Cortex of kidney (tissue), 1 donor: ENCODE results near the gene WBP1L.

Experiments used
- DNase-seq: peaks from one replicate; lab custom pipeline; 2025; lab: John Stamatoyannopoulos, UW

The WBP1L gene

GRCh38 chr10:102780527-102780808 is 36.7 kb downstream of the WBP1L start:
- no peak for DNase-seq

DNA sequence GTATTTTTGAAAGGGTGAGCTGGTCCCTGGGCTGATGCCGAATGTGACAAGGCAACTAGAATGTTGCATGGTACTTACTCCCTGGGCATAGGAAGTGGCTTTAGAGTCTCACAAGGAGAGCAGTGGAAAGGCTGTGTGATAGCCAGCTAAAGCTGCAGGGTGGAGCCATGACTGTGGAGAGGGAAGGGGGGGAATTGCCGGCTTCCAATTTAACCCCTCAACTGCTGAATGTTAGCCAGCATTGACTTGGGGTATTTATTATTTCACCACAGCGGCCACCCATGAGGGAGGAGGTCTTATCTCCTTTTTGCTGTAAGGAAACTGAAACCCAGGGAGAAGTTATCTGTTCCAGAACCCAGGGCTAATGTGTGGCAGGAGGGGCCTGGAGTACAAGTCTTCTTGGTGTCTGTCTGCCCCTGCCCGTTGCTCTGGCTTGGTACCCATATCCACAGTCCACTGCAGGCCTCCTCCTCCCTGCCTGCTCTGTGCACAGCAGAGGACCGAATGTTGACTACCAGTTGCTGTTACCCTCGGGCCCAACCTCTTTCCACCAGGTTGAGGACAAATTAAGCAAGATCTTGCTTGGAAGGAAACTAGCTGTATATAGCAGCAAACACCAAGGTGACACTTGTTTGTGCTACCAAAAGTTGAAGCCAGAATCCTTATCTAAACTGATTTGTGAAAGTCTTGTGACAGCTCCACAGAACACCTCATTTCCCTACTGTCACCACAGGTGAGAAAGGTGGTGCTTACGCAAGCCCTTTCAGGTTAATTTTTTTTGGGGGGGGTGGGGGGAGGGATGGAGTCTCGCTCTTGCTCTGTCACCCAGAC is 37.6 kb downstream of the WBP1L start:
- no peak for DNase-seq

- no peak for DNase-seq
Observed at GRCh38 chr10:102781921-102782557, 38.3 kb downstream of the WBP1L start.

DNA sequence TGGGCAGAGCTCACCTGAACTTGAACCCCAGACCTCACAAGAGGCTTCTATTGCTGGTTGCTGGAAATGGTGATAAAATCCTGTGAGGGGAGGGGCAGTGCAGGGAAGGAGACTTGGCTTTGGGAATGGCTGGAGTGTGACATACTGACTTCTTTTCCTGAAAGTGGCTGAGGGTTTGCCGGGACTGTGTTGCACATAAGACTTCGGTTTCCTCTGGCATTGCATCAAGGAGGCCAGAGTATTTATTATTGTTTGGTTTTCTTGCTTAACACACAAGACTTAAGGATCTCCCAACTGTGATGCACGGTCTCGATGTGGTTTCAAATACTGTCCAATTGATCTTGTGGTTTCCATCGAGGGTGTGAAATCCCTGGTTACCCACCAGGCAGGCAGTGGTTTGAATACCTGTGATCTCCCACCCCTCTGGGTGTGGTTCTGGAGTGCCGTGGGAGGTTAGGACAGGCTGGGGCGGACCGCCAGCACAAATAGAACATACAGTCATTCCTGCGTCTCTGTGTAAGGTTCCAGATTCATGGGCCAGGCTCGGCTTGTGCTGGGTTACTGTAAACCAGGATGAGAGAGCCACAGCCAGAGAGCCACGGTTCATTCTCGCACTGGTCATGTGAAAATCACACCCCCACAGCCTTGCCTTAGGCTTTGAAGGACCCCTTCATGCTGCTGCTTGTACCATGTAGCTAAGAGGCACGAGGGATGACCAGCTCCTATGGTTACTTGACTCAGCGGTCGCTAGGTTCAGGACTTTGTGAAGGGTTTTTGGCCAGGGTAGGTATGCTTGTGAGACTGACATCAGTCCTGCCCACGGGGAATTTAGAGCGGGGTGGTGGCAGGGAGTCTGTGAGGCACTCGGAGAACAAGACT is 39.2 kb downstream of the WBP1L start:
- no peak for DNase-seq

- DNase-seq, result no peak
Observed at GRCh38 chr10:102783568-102783967, 39.8 kb downstream of the WBP1L start.

DNA sequence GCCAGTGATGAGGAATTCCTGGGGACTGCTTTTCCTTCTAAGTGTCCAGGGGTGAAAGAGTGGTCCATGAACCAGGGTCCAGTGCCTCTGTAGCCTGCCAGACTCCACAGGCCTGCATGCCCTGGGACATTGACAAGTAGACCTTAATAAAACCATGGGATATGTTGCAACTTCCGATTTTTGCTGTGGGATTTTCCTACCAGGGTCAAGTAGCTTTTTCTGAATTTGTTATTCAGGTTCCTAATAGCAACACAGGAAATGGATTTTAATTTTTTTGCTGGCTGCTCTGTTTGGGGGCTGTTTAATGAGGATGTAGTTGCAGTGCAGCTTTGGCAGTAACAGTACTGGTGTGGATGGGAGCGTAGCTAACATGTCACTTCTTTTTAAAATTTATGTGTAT is 42.1 kb downstream of the WBP1L start:
- DNase-seq, result no peak

DNA sequence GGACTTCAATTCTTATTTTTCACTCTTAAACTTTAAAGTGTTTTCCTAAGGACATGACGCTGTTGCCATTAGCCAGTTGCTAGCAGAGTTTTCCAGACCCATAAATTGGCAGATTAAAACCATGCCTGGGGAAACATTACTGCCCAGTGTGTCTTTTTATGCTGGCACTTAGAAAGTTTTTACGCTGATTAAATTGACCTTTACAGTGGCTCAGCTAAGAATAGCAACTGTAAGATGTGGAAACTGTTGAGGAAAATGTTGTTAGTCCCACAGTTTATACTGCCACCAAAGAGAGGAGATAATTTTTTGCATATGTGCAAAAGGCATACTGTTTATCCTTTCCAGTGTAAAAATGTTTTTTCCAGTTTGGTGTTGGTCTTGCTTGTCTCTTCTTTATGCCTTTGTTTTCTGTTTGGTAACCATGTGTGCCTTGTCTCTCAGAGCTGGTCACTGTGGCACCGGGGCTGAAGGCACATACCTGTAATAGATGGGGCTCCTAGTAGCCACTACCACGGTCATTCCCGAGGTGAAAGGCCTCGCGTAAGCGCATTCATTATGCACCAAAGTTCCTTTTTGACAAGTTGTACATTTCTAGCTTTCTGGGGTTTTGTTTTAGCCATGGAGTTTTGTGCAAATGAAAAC is 48.1 kb downstream of the WBP1L start:
- no peak for DNase-seq

DNA sequence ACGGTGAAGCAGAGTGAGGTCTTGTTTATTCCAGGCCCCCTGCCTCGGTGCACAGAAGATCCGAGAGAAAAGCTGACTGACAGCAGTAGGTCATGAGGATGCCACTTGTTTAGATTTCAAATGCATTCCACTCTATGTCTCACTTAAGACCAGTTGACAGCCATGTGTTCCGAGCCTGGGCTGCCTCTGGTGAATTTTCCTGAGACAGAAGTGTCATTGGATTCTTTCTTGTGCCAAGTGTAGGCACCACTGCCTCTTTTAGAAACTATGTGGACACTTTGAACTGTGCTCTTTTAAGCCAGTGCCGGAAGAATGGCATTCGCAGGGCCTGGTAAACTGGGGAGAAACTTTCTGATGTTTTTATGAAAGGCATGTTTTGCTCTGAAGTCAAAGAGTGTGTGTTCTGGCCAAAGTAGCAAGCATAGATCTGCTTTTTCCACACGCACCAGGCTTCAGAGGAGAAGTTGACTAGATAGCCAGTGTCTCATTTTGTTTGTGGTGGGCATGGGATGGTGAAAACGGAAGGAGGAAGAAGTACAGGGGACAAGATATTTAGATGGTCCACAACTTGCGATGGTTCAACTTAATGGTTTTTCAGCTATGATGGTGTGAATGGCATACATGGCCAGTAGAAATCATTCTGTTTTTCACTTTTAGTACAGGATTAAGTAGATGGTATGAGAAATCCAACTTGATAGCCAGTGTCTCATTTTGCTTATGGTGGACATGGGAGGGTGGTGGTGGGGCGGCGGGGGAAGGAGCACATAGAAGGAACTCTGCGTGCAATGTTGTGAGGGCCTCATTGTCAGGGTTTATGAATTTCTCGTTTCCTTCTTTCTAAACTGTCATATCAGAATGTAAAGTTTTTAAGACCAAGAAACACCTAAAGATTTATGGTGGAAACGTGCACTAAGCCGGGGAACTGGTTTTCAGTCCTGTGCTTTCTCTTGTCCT is 52.0 kb downstream of the WBP1L start:
- no peak for DNase-seq

- no peak for DNase-seq
Observed at GRCh38 chr10:102796407-102797176, 52.8 kb downstream of the WBP1L start.

DNA sequence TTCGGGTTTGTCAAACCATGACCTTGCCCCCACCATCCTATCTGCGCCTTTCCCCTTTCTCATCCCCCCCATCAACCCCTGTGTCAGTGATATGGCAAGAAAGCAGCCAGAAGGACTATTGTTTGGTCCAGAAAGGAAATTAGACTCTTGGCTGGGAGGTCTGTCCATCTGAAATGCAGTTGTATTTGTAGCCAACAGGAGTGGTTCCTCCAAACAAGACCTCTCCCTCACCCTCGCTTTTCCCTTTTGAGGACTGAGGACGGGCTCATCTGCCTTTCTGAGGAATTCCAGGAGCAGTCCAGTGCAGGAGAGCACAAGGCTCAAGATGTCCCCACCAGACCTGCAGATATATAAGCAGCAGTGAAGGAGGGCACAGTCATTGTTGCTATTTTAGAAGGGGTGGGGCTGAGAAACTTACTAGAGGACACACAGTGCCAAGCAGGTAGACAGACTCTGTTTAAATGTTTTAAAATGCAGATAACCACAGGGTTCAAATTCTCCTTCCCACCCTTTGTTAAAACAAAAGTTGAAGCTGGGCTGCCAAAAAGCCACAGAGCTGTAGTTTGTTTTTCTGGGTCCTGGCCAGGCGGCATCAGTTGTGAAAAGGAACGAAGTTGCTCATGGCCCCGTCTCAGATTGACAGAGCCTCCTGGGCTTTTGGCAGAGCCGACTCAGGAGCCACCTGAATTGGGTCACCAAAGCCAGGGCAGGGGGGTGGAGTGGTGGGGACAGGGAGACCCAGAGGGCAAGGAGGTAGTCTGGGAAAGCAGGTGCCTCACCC is 56.1 kb downstream of the WBP1L start:
- DNase-seq, result no peak

GRCh38 chr10:102800611-102801335 is 57.0 kb downstream of the WBP1L start:
- DNase-seq, result no peak

DNA sequence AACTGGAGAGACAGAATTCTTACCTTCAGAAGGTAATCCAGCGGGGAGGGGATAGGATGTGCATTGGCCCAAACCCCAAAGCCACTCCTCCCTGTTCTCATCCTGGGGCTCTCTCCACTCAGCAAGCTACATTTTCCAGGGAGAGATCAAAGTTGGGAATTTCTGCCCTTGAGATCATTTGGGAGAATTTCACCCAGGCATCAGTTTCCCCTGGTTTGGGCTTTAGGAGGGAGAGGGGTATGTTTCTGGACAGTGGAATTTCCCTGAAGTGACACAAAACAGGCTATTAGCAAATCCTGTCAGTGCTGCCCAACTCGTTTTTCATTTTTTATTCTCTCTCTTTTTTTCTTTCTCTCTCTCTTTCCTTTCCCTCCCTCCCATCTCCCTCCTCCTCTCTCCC is 57.7 kb downstream of the WBP1L start:
- DNase-seq, result no peak

- no peak for DNase-seq
Observed at GRCh38 chr10:102801978-102802377, 58.2 kb downstream of the WBP1L start.

DNA sequence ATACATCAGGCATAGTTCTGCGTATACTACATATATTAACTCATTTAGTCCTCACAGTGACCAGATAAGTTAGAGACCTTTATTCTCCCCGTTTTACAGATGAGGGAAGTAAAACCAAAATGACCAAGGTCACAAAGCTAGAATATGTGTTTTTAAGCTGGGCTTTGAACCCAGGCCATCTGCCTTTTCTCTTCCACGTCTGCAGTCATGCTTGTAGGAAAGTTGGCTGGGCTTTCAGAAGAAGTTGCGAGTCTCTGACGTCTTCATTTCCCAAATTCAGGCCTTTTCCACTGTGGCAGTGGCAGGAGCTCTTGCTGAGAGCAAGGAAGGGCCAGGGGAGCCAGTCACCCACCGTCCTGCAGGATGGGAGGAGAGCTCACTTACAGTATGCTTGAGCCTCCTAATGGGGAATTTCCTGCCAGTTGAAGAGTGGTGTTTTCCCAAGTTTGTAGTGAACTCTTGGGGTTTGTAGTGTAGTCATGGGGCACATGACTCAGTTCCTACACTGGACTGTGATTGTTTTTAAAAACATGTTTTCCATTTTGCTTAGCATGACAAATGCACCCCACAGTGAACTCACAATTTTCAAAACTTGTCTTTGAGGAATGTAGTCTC is 59.3 kb downstream of the WBP1L start:
- DNase-seq, result no peak

DNA sequence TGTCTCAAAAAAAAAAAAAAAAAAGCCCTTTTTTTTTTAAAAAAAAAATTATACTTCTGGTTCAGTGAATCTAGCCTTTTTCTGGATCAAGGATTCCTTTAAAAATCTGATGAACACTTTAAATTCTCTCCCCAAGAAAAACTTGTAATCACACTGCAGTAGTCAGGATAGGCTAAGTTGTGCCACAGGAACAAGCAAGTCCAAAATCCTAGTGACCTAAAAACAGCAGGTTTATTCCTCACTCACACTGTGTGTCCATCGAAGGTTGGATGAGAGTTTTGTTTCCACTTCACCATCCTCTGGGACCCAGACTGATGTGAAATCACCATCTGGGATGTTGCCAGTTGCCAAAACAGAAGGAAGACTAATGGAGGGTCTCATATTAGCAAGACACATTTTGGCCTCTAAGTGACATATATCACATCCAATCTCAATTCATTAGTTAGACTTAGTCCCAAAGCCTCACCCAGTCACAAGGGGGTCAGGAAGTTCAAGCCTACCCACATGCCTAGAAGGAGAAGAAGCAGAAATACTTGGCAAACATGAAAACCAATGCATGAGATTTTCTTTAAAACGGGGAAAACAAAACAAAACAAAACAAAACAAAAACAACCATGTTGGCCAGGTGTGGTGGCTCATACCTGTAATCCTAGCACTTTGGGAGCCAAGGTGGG is 60.8 kb downstream of the WBP1L start:
- no peak for DNase-seq

DNA sequence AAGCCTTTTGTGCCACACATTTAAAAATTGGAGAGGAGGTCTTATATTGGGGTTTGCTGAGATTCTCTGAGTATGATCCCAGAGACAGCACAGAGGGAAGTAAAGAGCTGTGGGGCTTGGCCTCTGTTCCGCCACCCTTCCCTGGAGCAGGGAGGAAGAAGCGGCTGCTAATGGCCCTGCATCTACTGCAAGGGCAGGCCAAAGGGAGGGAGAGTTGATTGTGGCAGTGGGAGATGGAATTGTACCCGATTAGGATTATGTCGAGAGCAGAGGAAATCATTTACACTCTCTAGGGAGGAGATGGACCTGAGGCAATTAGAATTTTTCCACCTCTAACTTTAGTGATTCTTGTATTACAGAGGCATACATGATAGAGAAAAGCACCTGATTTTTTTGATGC is 64.6 kb downstream of the WBP1L start:
- DNase-seq, result no peak

GRCh38 chr10:102811346-102811745 is 67.6 kb downstream of the WBP1L start:
- no peak for DNase-seq
